K562 (cell line): ENCODE results near the gene GPHN. TPM values are rescaled to one million over a fixed set of nuclear protein-coding genes. Genes with fewer than 3 reads are reported as not detected.
A peak's percentile ranks its signal among the peaks of the same experiment; 100 is the strongest.

Experiments used
- ATAC-seq: fragments of 200-7000 bp; cut with Tn5 transposase; 3 replicates; pipeline ENCODE4 v1.9.1; 2020; ENCODE audit warnings: moderate library complexity
- BruUV-seq: library from RNA; stranded (reverse); fragments of 400-500 nt; replicated peaks from 2 replicates; lab custom pipeline; 2021; lab: Mats Ljungman, UMichigan
- CTCF ChIA-PET: fragments of 300-600 bp; formaldehyde crosslinking; extraction: SDS; loops from one replicate; lab custom pipeline; 2021; ENCODE audit warnings: low intra/inter-chr PET ratio; lab: Yijun Ruan, JAX
- POLR2A ChIA-PET: fragments of 300-600, 350-650 bp; sonication (Branson Sonifier 250); formaldehyde crosslinking; extraction: SDS; loops from one replicate; lab custom pipeline; 2021; ENCODE audit warnings: antibody characterized with exemption, inconsistent platforms; lab: Yijun Ruan, JAX
- DNase-seq, 4 experiments: peaks; one replicate each; pipeline versions ENCODE4 v3.0.0 to v3.0.0-alpha.2; 2011 to 2018; ENCODE audit warnings: low spot score in 3 of 4, mixed read lengths in 3 of 4; ENCODE audit errors: extremely low read depth in 1 of 4
- FAIRE-seq: peaks from 2 replicates; lab custom pipeline; 2011; peaks lifted over from hg19 to GRCh38; lab: Jason Lieb, UNC
- H2AFZ ChIP-seq: 2 replicates; pipeline ENCODE4 v1.6.0; 2011; ENCODE audit warnings: low read depth, low read length, control low read depth, inconsistent platforms
- H3K27ac ChIP-seq: fragments of 200-600 bp; 3 replicates; pipeline ENCODE4 v1.8.0; 2011; ENCODE audit warnings: low read depth, mild to moderate bottlenecking, control low read depth, inconsistent platforms, low read length, moderate library complexity, mixed read lengths; ENCODE audit errors: extremely low read depth
- H3K27me3 ChIP-seq, 2 experiments: fragments of 300-600 bp in 1 of 2; 2 replicates in 1 of 2; 3 replicates in 1 of 2; pipeline versions ENCODE4 v1.6.0 to v1.8.0; 2011; ENCODE audit warnings: inconsistent platforms in 2 of 2, low read length in 2 of 2, mild to moderate bottlenecking in 1 of 2, mixed read lengths in 1 of 2, moderate library complexity in 1 of 2; ENCODE audit not compliant: control insufficient read depth in 2 of 2, insufficient read depth in 2 of 2
- H3K36me3 ChIP-seq: fragments of 300-600 bp; 3 replicates; pipeline ENCODE4 v1.8.0; 2011; ENCODE audit warnings: mild to moderate bottlenecking, low read length, inconsistent platforms; ENCODE audit not compliant: control insufficient read depth, insufficient read depth
- H3K4me1 ChIP-seq, 2 experiments: fragments of 200-600 bp in 1 of 2; replicated peaks in 1 of 2; 2 replicates in 1 of 2; 3 replicates in 1 of 2; pipeline versions ENCODE4 v1.5.1 to v1.8.0; 2011; ENCODE audit warnings: inconsistent platforms in 2 of 2, low read length in 2 of 2, mild to moderate bottlenecking in 1 of 2, mixed read lengths in 1 of 2, moderate library complexity in 1 of 2; ENCODE audit not compliant: control insufficient read depth in 2 of 2, insufficient read depth in 2 of 2
- H3K4me2 ChIP-seq: 2 replicates; pipeline ENCODE4 v1.6.1; 2011; ENCODE audit warnings: low read length, control low read depth, inconsistent platforms, mixed read lengths; ENCODE audit not compliant: insufficient read depth
- H3K4me3 ChIP-seq: fragments of 200-600 bp; sonication (generic), shearing (Covaris generic); 2 replicates; pipeline ENCODE4 v1.5.1; 2016; ENCODE audit warnings: control low read depth, inconsistent platforms
- H3K79me2 ChIP-seq: fragments of 200-600 bp; 3 replicates; pipeline ENCODE4 v1.8.0; 2011; ENCODE audit warnings: low read length, inconsistent platforms; ENCODE audit not compliant: control insufficient read depth, insufficient read depth
- H3K9ac ChIP-seq, 2 experiments: 2 replicates each; pipeline versions ENCODE4 v1.6.0 to v1.6.1; 2011; ENCODE audit warnings: low read depth in 2 of 2, low read length in 2 of 2, control low read depth in 1 of 2, inconsistent platforms in 1 of 2, mild to moderate bottlenecking in 1 of 2, mixed read lengths in 1 of 2; ENCODE audit not compliant: insufficient read depth in 1 of 2
- H3K9me1 ChIP-seq: one replicate; pipeline ENCODE4 v1.6.0; 2011; ENCODE audit warnings: inconsistent platforms, mild to moderate bottlenecking, low read length, moderate library complexity; ENCODE audit not compliant: control insufficient read depth, insufficient read depth
- H3K9me3 ChIP-seq: replicated peaks from 2 replicates; pipeline ENCODE4 v1.5.1; 2011; ENCODE audit warnings: low read depth, low read length, inconsistent platforms; ENCODE audit not compliant: control insufficient read depth, insufficient read depth
- H4K20me1 ChIP-seq: replicated peaks from 2 replicates; pipeline ENCODE4 v1.6.1; 2011; ENCODE audit warnings: low read length, inconsistent platforms, mixed read lengths; ENCODE audit not compliant: control insufficient read depth, insufficient read depth
- ARID1B ChIP-seq: fragments of 450-650 bp; IDR thresholded peaks from 2 replicates; pipeline ENCODE4 v1.6.1; 2016; ENCODE audit warnings: antibody characterized with exemption, mild to moderate bottlenecking, inconsistent platforms
- CBFA2T3 ChIP-seq: fragments of 450-650 bp; IDR thresholded peaks from 2 replicates; pipeline ENCODE4 v1.6.1; 2017
- CHD1 ChIP-seq: fragments of 200-600 bp; sonication (generic); IDR thresholded peaks from one replicate; pipeline ENCODE4 v1.6.1; 2012; ENCODE audit warnings: mild to moderate bottlenecking, moderate library complexity, low read length, inconsistent platforms
- CREB3L1 ChIP-seq: fragments of 450-650 bp; IDR thresholded peaks from 2 replicates; pipeline ENCODE4 v1.6.1; 2014; ENCODE audit warnings: low read depth, mild to moderate bottlenecking, moderate library complexity, borderline replicate concordance
- FOSL1 ChIP-seq: fragments of 200-800 bp; sonication (Bioruptor generic); conservative IDR thresholded peaks from 2 replicates; pipeline ENCODE4 v1.6.1; 2016; ENCODE audit warnings: missing genetic modification characterization, missing compliant biosample characterization
- MTA1 ChIP-seq: fragments of 450-650 bp; IDR thresholded peaks from 2 replicates; pipeline ENCODE4 v1.6.1; 2017; ENCODE audit warnings: borderline replicate concordance
- PHF20 ChIP-seq: fragments of 450-650 bp; IDR thresholded peaks from 2 replicates; pipeline ENCODE4 v1.6.1; 2018; ENCODE audit not compliant: partially characterized antibody
- RBM14 ChIP-seq: fragments of 200-400 bp; formaldehyde crosslinking; IDR thresholded peaks from 2 replicates; pipeline ENCODE4 v1.6.1; 2018; ENCODE audit warnings: low read depth, mild to moderate bottlenecking, low read length, moderate library complexity, borderline replicate concordance; ENCODE audit not compliant: insufficient read depth
- TBL1XR1 ChIP-seq, 2 experiments: IDR thresholded peaks; 2 replicates each; pipeline ENCODE4 v1.6.1; 2012; ENCODE audit warnings: improper control_type of control experiment in 2 of 2, low read length in 2 of 2, mild to moderate bottlenecking in 1 of 2
- VEZF1 ChIP-seq: fragments of 200-800 bp; sonication (Bioruptor generic); IDR thresholded peaks from 2 replicates; pipeline ENCODE4 v1.6.1; 2017; ENCODE audit warnings: missing genetic modification characterization, missing compliant biosample characterization
- ZC3H11A ChIP-seq: IDR thresholded peaks from 2 replicates; pipeline ENCODE4 v1.6.1; 2012; ENCODE audit warnings: low read depth, low read length, improper control_type of control experiment
- ZNF146 ChIP-seq: IDR thresholded peaks from one replicate; pipeline ENCODE4 v1.6.1; 2018; ENCODE audit warnings: missing compliant biosample characterization; ENCODE audit not compliant: unreplicated experiment
- ZNF347 ChIP-seq: fragments of 450-650 bp; formaldehyde crosslinking; IDR thresholded peaks from 2 replicates; pipeline ENCODE4 v1.4.0; 2020; ENCODE audit warnings: low read depth, mild to moderate bottlenecking, moderate library complexity
- whole genome bisulfite sequencing: fragments of 100-300 bp; shearing (Covaris generic); methylation state at CpG from one replicate; pipeline ENCODE4 v1.1.6; 2016; ENCODE audit warnings: low coverage, mixed read lengths; ENCODE audit not compliant: insufficient coverage; ENCODE audit errors: missing lambda C conversion rate; 5-methylcytosine and 5-hydroxymethylcytosine counted together
- in situ Hi-C: fragments of 300-500 bp; cut with MboI; formaldehyde crosslinking; loops from 4 replicates; pipeline ENCODE4 v1.15.0; 2018; ENCODE audit warnings: inconsistent platforms, mixed read lengths
- intact Hi-C: fragments of 100-400 bp; cut with micrococcal nuclease; formaldehyde crosslinking; loops from 2 replicates; pipeline ENCODE4 v1.14.2; 2022
- polyA plus RNA-seq, 8 experiments: library from polyadenylated mRNA; depleted of rRNA in 4 of 8; stranded (reverse) in 5 of 8; unstranded in 3 of 8; fragments of >200 nt; fragmentation: Nextera tagmentation in 2 of 8; fragmentation: Illumina TruSeq in 1 of 8; extraction: Ambion mirVana in 2 of 8; extraction: Trizol in 1 of 8; gene quantifications; 2 replicates each; pipeline versions ENCODE4 v1.2.1 to v1.2.3, GENCODE V29; 2011 to 2014; ENCODE audit warnings: inconsistent platforms in 1 of 8, missing spikeins in 1 of 8
- total RNA-seq, 7 experiments: library from RNA; depleted of rRNA in 6 of 7; stranded (reverse); fragments of >200 nt in 6 of 7; fragmentation: Illumina TruSeq in 2 of 7; extraction: Trizol in 2 of 7; gene quantifications; 2 replicates each; pipeline versions ENCODE4 v1.2.1 to v1.2.3, GENCODE V29; 2011 to 2021; ENCODE audit warnings: low replicate concordance in 1 of 7

Gene GPHN
- total and polyA plus RNA-seq, 9 of the 15 experiments (the other 6 are each of a cell fraction or from before 2014, with no cell fraction given): 5.9 to 16.0 (median 11.4) TPM

- Histone ChIP-seq H3K27ac (no peak overlapping the region), H3K27me3 (no peaks in the 10 kb centered on the region), H2AFZ (no peak overlapping the region), H4K20me1 (no peaks in the 10 kb centered on the region), H3K9me3 (no peaks in the 10 kb centered on the region), H3K4me2 (no peak overlapping the region), H3K9me1 (no peaks in the 10 kb centered on the region), H3K4me3 (no peak overlapping the region), H3K79me2 (no peaks in the 10 kb centered on the region), H3K4me1 (peaks cover 0 to 3% of the 10 kb centered on the region in 2 experiments; a peak in 2 of 5 replicates), H3K9ac (no peak overlapping the region), H3K36me3 (no peaks in the 10 kb centered on the region)
- peak; percentile 56; the same call in 2 of the 3 replicates for ATAC-seq
- CTCF ChIA-PET: no interaction called here
- no TSS peak for BruUV-seq
- DNase-seq: peak in 1 of 4 experiments; percentile 23
- intact Hi-C loops: no loop called here
- POLR2A ChIA-PET: no interaction called here
- peak; percentile 40 for FAIRE-seq
- TF ChIP-seq RBM14 (no peak), CBFA2T3 (peak; percentile 35; the same call in 1 of the 2 replicates), ARID1B (peak; percentile 14; the same call in 1 of the 2 replicates)
- WGBS: 8% methylated on average over 1 of the region's 1 CpG
- in situ Hi-C loops: loop anchor here (25.0 kb wide), 1 partner anchor 1329 kb away; the partner anchor contains the start of genes RAD51B and ZFYVE26
Measured at GRCh38 chr14:66483322-66483721, 24.6 kb upstream of the GPHN start.

GRCh38 chr14:66485029-66485428, 22.9 kb upstream of the GPHN start:
- no TSS peak for BruUV-seq
- DNase-seq (no peak), ATAC-seq (no peak), FAIRE-seq (no peak)
- ChIA-PET POLR2A (interaction anchor here (0.6 kb wide), 1 partner anchor 19 kb away, joined by 3 read pairs; no protein-coding TSS in a partner anchor), CTCF (no interaction called here)
- no peak overlapping the region for H3K4me2 ChIP-seq
- H3K4me3 ChIP-seq: no peak overlapping the region
- no peak overlapping the region; the same call in 1 of the 2 replicates for H2AFZ ChIP-seq
- no peaks in the 10 kb centered on the region for H3K9me3 ChIP-seq
- H3K9me1 ChIP-seq: no peaks in the 10 kb centered on the region
- H3K36me3 ChIP-seq: no peaks in the 10 kb centered on the region
- in situ Hi-C loops (loop anchor here (25.0 kb wide), 1 partner anchor 1327 kb away; the partner anchor contains the start of genes RAD51B and ZFYVE26), intact Hi-C loops (no loop called here)
- no peaks in the 10 kb centered on the region for H3K79me2 ChIP-seq
- no peak overlapping the region for H3K27ac ChIP-seq
- WGBS: 21% methylated on average over 3 of the region's 3 CpGs
- H3K9ac ChIP-seq: no peak overlapping the region
- peaks cover 0 to 3% of the 10 kb centered on the region in 2 experiments; a peak in 2 of 5 replicates for H3K4me1 ChIP-seq
- H4K20me1 ChIP-seq: no peaks in the 10 kb centered on the region
- H3K27me3 ChIP-seq: no peaks in the 10 kb centered on the region
- no peak for TF ChIP-seq VEZF1 (CRISPR knock-in tag)
- TF ChIP-seq MTA1: no peak
- no peak for TF ChIP-seq TBL1XR1 (IDR thresholded peaks at IDR 0.05; ENCODE audit: low read length in 2 of 2)
- no peak for TF ChIP-seq FOSL1
- no peak for TF ChIP-seq PHF20
- TF ChIP-seq ZNF146 (CRISPR knock-in tag): no peak
- no peak for TF ChIP-seq CREB3L1
- TF ChIP-seq ZNF347: no peak
- no peak for TF ChIP-seq CHD1
- TF ChIP-seq ZC3H11A: no peak
